ENCODE data around the gene TRAF7.
"Not testable (repeated sequence)": the region's sequence is repeated elsewhere in the genome, so short reads cannot be mapped to it uniquely, and the experiment has no call there.

- TF ChIP-seq EP300 (IDR thresholded peaks at IDR 0.05); CTCF (IDR thresholded peaks at IDR 0.05); POLR2A (IDR thresholded peaks at IDR 0.05; ENCODE audit: low read depth); POLR2AphosphoS5 (IDR thresholded peaks at IDR 0.05): not testable (repeated sequence)
Observed at GRCh38 chr16:2135071-2135470, 20.5 kb upstream of the TRAF7 start.
